Endothelial cell (in vitro differentiated cells): ENCODE data around the gene MCOLN2. TPM values are rescaled to one million over a fixed set of nuclear protein-coding genes. Genes with fewer than 3 reads are reported as not detected.

Source experiments
- DNase-seq: peaks from one replicate; pipeline ENCODE4 v3.0.0; 2021; ENCODE audit warnings: low spot score
- H3K27ac Mint-ChIP-seq: one replicate; pipeline ENCODE4 v1.8.0; 2021; ENCODE audit warnings: mixed read lengths, inconsistent platforms; ENCODE audit not compliant: unreplicated experiment
- H3K27me3 Mint-ChIP-seq: one replicate; pipeline ENCODE4 v1.8.0; 2021; ENCODE audit warnings: mild to moderate bottlenecking, moderate library complexity, mixed read lengths, inconsistent platforms; ENCODE audit not compliant: unreplicated experiment
- H3K36me3 Mint-ChIP-seq: one replicate; pipeline ENCODE4 v1.8.0; 2021; ENCODE audit warnings: mild to moderate bottlenecking, low read depth, mixed read lengths, inconsistent platforms; ENCODE audit not compliant: unreplicated experiment
- H3K4me1 Mint-ChIP-seq: one replicate; pipeline ENCODE4 v1.8.0; 2021; ENCODE audit warnings: mild to moderate bottlenecking, mixed read lengths, inconsistent platforms; ENCODE audit not compliant: unreplicated experiment
- H3K4me3 Mint-ChIP-seq: one replicate; pipeline ENCODE4 v1.8.0; 2021; ENCODE audit warnings: mild to moderate bottlenecking, mixed read lengths, inconsistent platforms; ENCODE audit not compliant: unreplicated experiment
- H3K9me3 Mint-ChIP-seq: one replicate; pipeline ENCODE4 v1.8.0; 2021; ENCODE audit warnings: mixed read lengths, inconsistent platforms; ENCODE audit not compliant: unreplicated experiment
- CTCF ChIP-seq: fragments of 200-600 bp; sonication (generic); IDR thresholded peaks from one replicate; pipeline ENCODE4 v1.5.0; 2021; ENCODE audit warnings: antibody characterized with exemption; ENCODE audit not compliant: unreplicated experiment
- total RNA-seq: library from RNA; stranded (reverse); fragmentation: NEBNext Ultra II Directional; extraction: Animal tissue kit (Norgen Biotek cat#: 25700); gene quantifications from one replicate; pipeline ENCODE4 v1.2.1, GENCODE V29; 2021; ENCODE audit not compliant: unreplicated experiment

MCOLN2 gene
- total RNA-seq, 1 donor from 2014 or later, result 0.64 TPM

GRCh38 chr1:84971957-84972356, 25.0 kb downstream of the MCOLN2 start:
- no peak for DNase-seq
- no peaks in the 10 kb centered on the region for H3K36me3 Mint-ChIP-seq
- no peak for TF ChIP-seq CTCF
- H3K4me3 Mint-ChIP-seq, result no peak overlapping the region
- no peaks in the 10 kb centered on the region for H3K27me3 Mint-ChIP-seq
- H3K27ac Mint-ChIP-seq, result no peak overlapping the region
- H3K9me3 Mint-ChIP-seq, result no peaks in the 10 kb centered on the region
- peaks cover 5% of the 10 kb centered on the region for H3K4me1 Mint-ChIP-seq

GRCh38 chr1:84969489-84970250, 27.2 kb downstream of the MCOLN2 start:
- no peak for DNase-seq
- Mint-ChIP-seq H3K27ac (no peak overlapping the region), H3K4me3 (no peak overlapping the region), H3K4me1 (no peaks in the 10 kb centered on the region), H3K27me3 (no peaks in the 10 kb centered on the region), H3K36me3 (no peaks in the 10 kb centered on the region), H3K9me3 (no peaks in the 10 kb centered on the region)
- TF ChIP-seq CTCF, result no peak

GRCh38 chr1:84968865-84969264, 28.0 kb downstream of the MCOLN2 start:
- Mint-ChIP-seq H3K9me3 (no peaks in the 10 kb centered on the region), H3K36me3 (no peaks in the 10 kb centered on the region), H3K4me1 (no peaks in the 10 kb centered on the region), H3K27ac (no peak overlapping the region), H3K27me3 (no peaks in the 10 kb centered on the region), H3K4me3 (no peak overlapping the region)
- no peak for DNase-seq
- no peak for TF ChIP-seq CTCF

GRCh38 chr1:84968101-84968500, 28.8 kb downstream of the MCOLN2 start:
- no peak for TF ChIP-seq CTCF
- H3K36me3 Mint-ChIP-seq, result no peaks in the 10 kb centered on the region
- no peak overlapping the region for H3K4me3 Mint-ChIP-seq
- no peaks in the 10 kb centered on the region for H3K4me1 Mint-ChIP-seq
- H3K9me3 Mint-ChIP-seq, result no peaks in the 10 kb centered on the region
- no peak for DNase-seq
- no peaks in the 10 kb centered on the region for H3K27me3 Mint-ChIP-seq
- no peak overlapping the region for H3K27ac Mint-ChIP-seq

GRCh38 chr1:84967666-84968065, 29.2 kb downstream of the MCOLN2 start:
- no peaks in the 10 kb centered on the region for H3K4me1 Mint-ChIP-seq
- H3K9me3 Mint-ChIP-seq, result no peaks in the 10 kb centered on the region
- H3K27me3 Mint-ChIP-seq, result no peaks in the 10 kb centered on the region
- no peak for TF ChIP-seq CTCF
- H3K4me3 Mint-ChIP-seq, result no peak overlapping the region
- H3K27ac Mint-ChIP-seq, result no peak overlapping the region
- DNase-seq, result no peak
- no peaks in the 10 kb centered on the region for H3K36me3 Mint-ChIP-seq
